ENCODE data around the gene VAMP2. TPM values are rescaled to one million over a fixed set of nuclear protein-coding genes. Genes with fewer than 3 reads are reported as not detected.

Gene VAMP2
- total and polyA plus RNA-seq, 9 of the 15 experiments (the other 6 are each of a cell fraction or from before 2014, with no cell fraction given), result 2.3 to 31.8 (median 6.0) TPM

- no peak for TF ChIP-seq USF2 (CRISPR knock-in tag; IDR thresholded peaks at IDR 0.05)
- no peak for TF ChIP-seq PRPF4 (IDR thresholded peaks at IDR 0.05; ENCODE audit: insufficient read depth, low read depth, low read length, poor library complexity, severe bottlenecking)
- TF ChIP-seq IRF2 (CRISPR knock-in tag; IDR thresholded peaks at IDR 0.05), result no peak
- TF ChIP-seq CC2D1A (IDR thresholded peaks at IDR 0.05), result no peak
- TF ChIP-seq RBM22 (IDR thresholded peaks at IDR 0.05; ENCODE audit: low read depth, low read length, poor library complexity, severe bottlenecking), result no peak
- TF ChIP-seq PRDM10 (IDR thresholded peaks at IDR 0.05; ENCODE audit: partially characterized antibody), result no peak
- no peak for TF ChIP-seq ZBTB9 (CRISPR knock-in tag; IDR thresholded peaks at IDR 0.05)
- peak; percentile 48; the same call in 1 of the 2 replicates for TF ChIP-seq TOE1 (IDR thresholded peaks at IDR 0.05; ENCODE audit: borderline replicate concordance)
- no peak for TF ChIP-seq TOE1 (CRISPR knock-in tag; IDR thresholded peaks at IDR 0.05; ENCODE audit: borderline replicate concordance, low read depth)
- TF ChIP-seq CBX8 (IDR thresholded peaks at IDR 0.05; ENCODE audit: borderline replicate concordance, extremely low read depth, low read depth, low read length, poor library complexity, severe bottlenecking), result no peak
- no peak for TF ChIP-seq YBX1 (IDR thresholded peaks at IDR 0.05)
- no peak for TF ChIP-seq ZNF445 (CRISPR knock-in tag; IDR thresholded peaks at IDR 0.05; ENCODE audit: low read depth)
- no peak for TF ChIP-seq DIDO1 (tag; IDR thresholded peaks at IDR 0.05; ENCODE audit: low read depth)
- TF ChIP-seq SMARCC2 (IDR thresholded peaks at IDR 0.05; ENCODE audit: low read depth), result no peak
- no peak for TF ChIP-seq SREBF2 (CRISPR knock-in tag; IDR thresholded peaks at IDR 0.05)
- TF ChIP-seq CLOCK (CRISPR knock-in tag; IDR thresholded peaks at IDR 0.05; ENCODE audit: borderline replicate concordance), result no peak
- TF ChIP-seq C11orf30 (IDR thresholded peaks at IDR 0.05; ENCODE audit: low read depth), result 0 out of 2 replicates have a peak, but pooled peaks have one; percentile 8
- TF ChIP-seq EHMT2 (IDR thresholded peaks at IDR 0.05), result no peak
- no peak for TF ChIP-seq MCM3 (IDR thresholded peaks at IDR 0.05)
These were observed 24.2 kb upstream of the VAMP2 start (continued) for GRCh38 chr17:8186787-8187516.
